ENCODE measurements around the gene C1orf53.

DNA sequence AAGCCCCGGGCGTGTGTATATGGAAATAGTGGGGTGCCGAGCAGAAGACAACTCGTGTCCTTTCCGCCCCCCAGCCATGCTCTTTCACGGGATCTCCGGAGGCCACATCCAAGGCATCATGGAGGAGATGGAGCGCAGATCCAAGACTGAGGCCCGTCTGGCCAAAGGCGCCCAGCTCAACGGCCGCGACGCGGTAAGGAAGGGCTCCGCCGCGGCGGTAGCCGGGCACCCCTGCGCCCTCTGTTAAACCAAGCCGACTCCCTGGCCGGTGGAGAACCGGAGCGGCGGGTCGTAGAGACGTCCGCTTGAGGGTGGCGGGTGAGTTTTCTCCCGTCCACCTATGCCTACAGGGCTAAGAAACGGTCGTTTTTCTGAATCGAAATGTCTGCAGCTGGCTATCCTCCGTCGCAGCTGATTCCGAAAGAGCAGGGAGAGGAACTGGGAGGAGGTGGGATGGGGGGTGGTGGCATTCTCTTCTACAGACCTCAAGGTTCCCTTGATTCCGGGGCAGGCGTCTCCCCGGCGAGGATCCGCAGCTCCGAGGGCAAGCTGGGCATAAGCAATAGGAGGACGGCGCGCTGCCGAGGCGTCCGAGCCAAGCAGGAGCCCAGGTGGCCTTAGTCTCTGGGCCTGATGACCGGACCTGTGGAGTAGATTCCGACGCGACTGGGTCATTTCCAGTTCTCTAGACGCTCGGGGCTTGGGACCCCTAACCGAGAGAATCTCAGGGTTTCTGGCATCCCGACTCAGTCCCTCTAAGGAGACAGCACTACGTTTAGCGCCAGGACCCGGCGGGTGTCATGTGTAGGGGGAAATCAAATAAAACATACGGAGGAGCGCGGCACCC is 15.6 kb downstream of the C1orf53 start:
- TF ChIP-seq, protein P1, sequence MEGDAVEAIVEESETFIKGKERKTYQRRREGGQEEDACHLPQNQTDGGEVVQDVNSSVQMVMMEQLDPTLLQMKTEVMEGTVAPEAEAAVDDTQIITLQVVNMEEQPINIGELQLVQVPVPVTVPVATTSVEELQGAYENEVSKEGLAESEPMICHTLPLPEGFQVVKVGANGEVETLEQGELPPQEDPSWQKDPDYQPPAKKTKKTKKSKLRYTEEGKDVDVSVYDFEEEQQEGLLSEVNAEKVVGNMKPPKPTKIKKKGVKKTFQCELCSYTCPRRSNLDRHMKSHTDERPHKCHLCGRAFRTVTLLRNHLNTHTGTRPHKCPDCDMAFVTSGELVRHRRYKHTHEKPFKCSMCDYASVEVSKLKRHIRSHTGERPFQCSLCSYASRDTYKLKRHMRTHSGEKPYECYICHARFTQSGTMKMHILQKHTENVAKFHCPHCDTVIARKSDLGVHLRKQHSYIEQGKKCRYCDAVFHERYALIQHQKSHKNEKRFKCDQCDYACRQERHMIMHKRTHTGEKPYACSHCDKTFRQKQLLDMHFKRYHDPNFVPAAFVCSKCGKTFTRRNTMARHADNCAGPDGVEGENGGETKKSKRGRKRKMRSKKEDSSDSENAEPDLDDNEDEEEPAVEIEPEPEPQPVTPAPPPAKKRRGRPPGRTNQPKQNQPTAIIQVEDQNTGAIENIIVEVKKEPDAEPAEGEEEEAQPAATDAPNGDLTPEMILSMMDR (conservative IDR thresholded peaks at IDR 0.05) = no peak
- TF ChIP-seq ZFX (IDR thresholded peaks at IDR 0.05) = no peak

Measured in C4-2B (cell line).